Liver (tissue), 9 donors: ENCODE results near the gene RFC3. TPM values are rescaled to one million over a fixed set of nuclear protein-coding genes. Genes with fewer than 3 reads are reported as not detected.

Experiments used
- DNase-seq: peaks from one replicate; pipeline ENCODE4 v3.0.0-alpha.2; 2017; ENCODE audit warnings: low spot score
- H3K27ac ChIP-seq, 2 donors: one replicate each; pipeline ENCODE4 v1.7.0; 2013; ENCODE audit warnings: inconsistent platforms in 2 of 2, low read length in 2 of 2, control low read depth in 1 of 2, low read depth in 1 of 2, mild to moderate bottlenecking in 1 of 2
- H3K27me3 ChIP-seq, 4 donors: one replicate each; pipeline versions ENCODE4 v1.6.1 to v1.7.0; 2013; ENCODE audit warnings: low read length in 3 of 4, inconsistent platforms in 1 of 4, mild to moderate bottlenecking in 1 of 4, moderate library complexity in 1 of 4; ENCODE audit not compliant: control insufficient read depth in 4 of 4, insufficient read depth in 4 of 4
- H3K36me3 ChIP-seq, 4 donors: one replicate each; pipeline versions ENCODE4 v1.6.1 to v1.7.0; 2013; ENCODE audit warnings: low read length in 3 of 4, mild to moderate bottlenecking in 3 of 4, low read depth in 1 of 4, moderate library complexity in 1 of 4; ENCODE audit not compliant: control insufficient read depth in 4 of 4, insufficient read depth in 3 of 4
- H3K4me1 ChIP-seq, 4 donors: one replicate each; pipeline versions ENCODE4 v1.6.1 to v1.7.0; 2013; ENCODE audit warnings: low read length in 3 of 4, mild to moderate bottlenecking in 3 of 4, moderate library complexity in 1 of 4; ENCODE audit not compliant: control insufficient read depth in 4 of 4, insufficient read depth in 4 of 4
- H3K4me3 ChIP-seq, 3 donors: one replicate each; pipeline versions ENCODE4 v1.6.1 to v1.7.0; 2013; ENCODE audit warnings: low read length in 3 of 3, control low read depth in 1 of 3, low read depth in 1 of 3, mild to moderate bottlenecking in 1 of 3
- H3K9ac ChIP-seq, 2 donors: one replicate each; pipeline ENCODE4 v1.7.0; 2013; ENCODE audit warnings: low read length in 2 of 2, mild to moderate bottlenecking in 2 of 2, moderate library complexity in 2 of 2, control low read depth in 1 of 2, low read depth in 1 of 2
- H3K9me3 ChIP-seq, 4 donors: one replicate each; pipeline versions ENCODE4 v1.6.1 to v1.7.0; 2013; ENCODE audit warnings: low read length in 3 of 4; ENCODE audit not compliant: control insufficient read depth in 4 of 4
- ATF3 ChIP-seq: IDR thresholded peaks from 2 replicates; pipeline ENCODE4 v1.6.1; 2016; ENCODE audit warnings: antibody characterized with exemption
- CTCF ChIP-seq: fragments of 150-350 bp; IDR thresholded peaks from 2 replicates; pipeline ENCODE4 v1.5.1; 2017; ENCODE audit warnings: improper control_type of control experiment, low read depth, low read length; ENCODE audit not compliant: missing input control
- EGR1 ChIP-seq, 2 donors: IDR thresholded peaks; 2 replicates each; pipeline ENCODE4 v1.6.1; 2016 to 2018; ENCODE audit warnings: antibody characterized with exemption in 2 of 2, low read depth in 2 of 2
- FOXA1 ChIP-seq: IDR thresholded peaks from 2 replicates; pipeline ENCODE4 v1.6.1; 2016; ENCODE audit warnings: antibody characterized with exemption
- FOXA2 ChIP-seq: IDR thresholded peaks from 2 replicates; pipeline ENCODE4 v1.6.1; 2016; ENCODE audit warnings: antibody characterized with exemption
- GABPA ChIP-seq, 2 donors: IDR thresholded peaks in 1 of 2; conservative IDR thresholded peaks in 1 of 2; 2 replicates each; pipeline ENCODE4 v1.6.1; 2016; ENCODE audit warnings: antibody characterized with exemption in 2 of 2, mild to moderate bottlenecking in 1 of 2, moderate library complexity in 1 of 2
- HNF4A ChIP-seq, 2 donors: conservative IDR thresholded peaks; 2 replicates each; pipeline ENCODE4 v1.6.1; 2016; ENCODE audit warnings: antibody characterized with exemption in 2 of 2, mild to moderate bottlenecking in 2 of 2
- HNF4G ChIP-seq: IDR thresholded peaks from 2 replicates; pipeline ENCODE4 v1.6.1; 2016; ENCODE audit warnings: antibody characterized with exemption
- JUND ChIP-seq, 2 donors: IDR thresholded peaks; 2 replicates each; pipeline ENCODE4 v1.6.1; 2016; ENCODE audit warnings: antibody characterized with exemption in 2 of 2
- MAX ChIP-seq: IDR thresholded peaks from 2 replicates; pipeline ENCODE4 v1.6.1; 2016; ENCODE audit warnings: antibody characterized with exemption
- NR2F2 ChIP-seq: IDR thresholded peaks from 2 replicates; pipeline ENCODE4 v1.6.1; 2016; ENCODE audit warnings: antibody characterized with exemption
- RAD21 ChIP-seq, 2 donors: IDR thresholded peaks; 2 replicates each; pipeline ENCODE4 v1.6.1; 2016; ENCODE audit warnings: antibody characterized with exemption in 2 of 2, mild to moderate bottlenecking in 2 of 2
- REST ChIP-seq: IDR thresholded peaks from 2 replicates; pipeline ENCODE4 v1.6.1; 2016; ENCODE audit warnings: antibody characterized with exemption, mild to moderate bottlenecking
- RXRA ChIP-seq, 2 donors: IDR thresholded peaks; 2 replicates each; pipeline ENCODE4 v1.6.1; 2017 to 2018; ENCODE audit warnings: antibody characterized with exemption in 2 of 2, mild to moderate bottlenecking in 1 of 2
- SP1 ChIP-seq: IDR thresholded peaks from 2 replicates; pipeline ENCODE4 v1.6.1; 2018; ENCODE audit warnings: antibody characterized with exemption, mild to moderate bottlenecking
- TAF1 ChIP-seq: conservative IDR thresholded peaks from 2 replicates; pipeline ENCODE4 v1.6.1; 2016; ENCODE audit warnings: antibody characterized with exemption, mild to moderate bottlenecking
- YY1 ChIP-seq: IDR thresholded peaks from 2 replicates; pipeline ENCODE4 v1.6.1; 2016; ENCODE audit warnings: antibody characterized with exemption, mild to moderate bottlenecking
- ZBTB33 ChIP-seq: IDR thresholded peaks from 2 replicates; pipeline ENCODE4 v1.6.1; 2016; ENCODE audit warnings: antibody characterized with exemption
- WGBS: extraction: QIAGEN DNeasy Blood & Tissue Kit; methylation state at CpG from one replicate; pipeline ENCODE4 v1.1.7; 2013; 5-methylcytosine and 5-hydroxymethylcytosine counted together
- polyA plus RNA-seq, 2 donors: library from polyadenylated mRNA; stranded (reverse) in 1 of 2; unstranded in 1 of 2; fragments of 200-250 nt in 1 of 2; fragments of >200 nt in 1 of 2; fragmentation: Nextera tagmentation in 1 of 2; extraction: Ambion mirVana in 1 of 2; gene quantifications; one replicate each; pipeline versions ENCODE4 v1.2.1 to v1.2.3, GENCODE V29; 2013 to 2015
- total RNA-seq, 2 donors: library from RNA; depleted of rRNA; stranded (reverse); fragments of >200 nt; gene quantifications; one replicate each; pipeline ENCODE4 v1.2.3, GENCODE V29; 2014
- donor health status: healthy.
- donor health status: healthy.
- donor health status: healthy.
- donor health status: healthy.
- donor health status: healthy.

Gene RFC3
- total RNA-seq (10 to 100 TPM in 1 of 2 donors, 1 to 10 TPM in 1; 3.2 to 19.1 TPM), polyA plus RNA-seq (1 to 10 TPM; 1.9 to 2.9 TPM)

- Histone ChIP-seq H3K27me3 (no peaks in the 10 kb centered on the region), H3K27ac (no peak within 1 kb of the TSS), H3K4me3 (peak within 1 kb of the TSS; percentile 36 to 91 (median 63)), H3K9me3 (no peaks in the 10 kb centered on the region), H3K4me1 (peaks cover 0 to 5% (median 4%) of the 10 kb centered on the region in 4 donors), H3K9ac (peak within 1 kb of the TSS; percentile 54 to 73), H3K36me3 (no peaks in the 10 kb centered on the region)
- peak; percentile 90 for DNase-seq
- TF ChIP-seq SP1 (peak; percentile 52), YY1 (peak; percentile 82), ZBTB33 (peak; percentile 99), FOXA1 (no peak), REST (peak; percentile 44), NR2F2 (peak; percentile 64), TAF1 (no peak), RAD21 (IDR thresholded peaks at IDR 0.05) (peak; percentile 44 to 50), EGR1 (IDR thresholded peaks at IDR 0.05; ENCODE audit: low read depth in 2 of 2) (no peak), ATF3 (no peak), MAX (peak; percentile 87), HNF4G (peak; percentile 40), HNF4A (conservative IDR thresholded peaks at IDR 0.05) (peak; percentile 72 to 77), CTCF (no peak), RXRA (IDR thresholded peaks at IDR 0.05) (peak; percentile 75 to 78), JUND (IDR thresholded peaks at IDR 0.05) (peak; percentile 50 to 55), FOXA2 (no peak), GABPA (IDR thresholded peaks at IDR 0.05 in 1 of 2, conservative IDR thresholded peaks at IDR 0.05 in 1 of 2) (peak; percentile 72 to 95)
- WGBS = under 1% methylated on average over 50 of the region's 50 CpGs
Observed at GRCh38 chr13:33817901-33818706, at the start of gene RFC3. Gene RFC3, plus strand, starts transcription at chr13:33818149. Its CDS starts 30 bp downstream, at chr13:33818179.
